Subcutaneous abdominal adipose tissue (tissue), 5 donors: Measurements from ENCODE around the gene IL17REL.
"Not testable (repeated sequence)": the region's sequence is repeated elsewhere in the genome, so short reads cannot be mapped to it uniquely, and the experiment has no call there.

Source experiments
- H3K27ac ChIP-seq: one replicate; pipeline ENCODE4 v1.7.0; 2013; ENCODE audit warnings: low read depth, mild to moderate bottlenecking, inconsistent platforms, low read length, moderate library complexity
- H3K27me3 ChIP-seq, 5 donors: one replicate each; pipeline ENCODE4 v1.7.0; 2013; ENCODE audit warnings: low read length in 5 of 5, inconsistent platforms in 1 of 5; ENCODE audit not compliant: control insufficient read depth in 5 of 5, insufficient read depth in 4 of 5
- H3K36me3 ChIP-seq, 5 donors: one replicate each; pipeline ENCODE4 v1.7.0; 2013; ENCODE audit warnings: low read length in 5 of 5; ENCODE audit not compliant: control insufficient read depth in 5 of 5, insufficient read depth in 5 of 5
- H3K4me1 ChIP-seq, 5 donors: one replicate each; pipeline ENCODE4 v1.7.0; 2013; ENCODE audit warnings: low read length in 5 of 5, mild to moderate bottlenecking in 3 of 5, moderate library complexity in 1 of 5; ENCODE audit not compliant: control insufficient read depth in 5 of 5, insufficient read depth in 5 of 5
- H3K4me3 ChIP-seq, 5 donors: one replicate each; pipeline ENCODE4 v1.7.0; 2013; ENCODE audit warnings: low read length in 5 of 5, low read depth in 1 of 5
- H3K9ac ChIP-seq, 5 donors: one replicate each; pipeline ENCODE4 v1.7.0; 2013; ENCODE audit warnings: low read length in 5 of 5, mild to moderate bottlenecking in 4 of 5, moderate library complexity in 3 of 5
- H3K9me3 ChIP-seq, 5 donors: one replicate each; pipeline ENCODE4 v1.7.0; 2013; ENCODE audit warnings: low read length in 5 of 5; ENCODE audit not compliant: control insufficient read depth in 5 of 5
- donor health status: healthy.
- donor health status: healthy.
- donor health status: healthy.
- donor health status: healthy.
- donor health status: healthy.

The IL17REL gene

DNA sequence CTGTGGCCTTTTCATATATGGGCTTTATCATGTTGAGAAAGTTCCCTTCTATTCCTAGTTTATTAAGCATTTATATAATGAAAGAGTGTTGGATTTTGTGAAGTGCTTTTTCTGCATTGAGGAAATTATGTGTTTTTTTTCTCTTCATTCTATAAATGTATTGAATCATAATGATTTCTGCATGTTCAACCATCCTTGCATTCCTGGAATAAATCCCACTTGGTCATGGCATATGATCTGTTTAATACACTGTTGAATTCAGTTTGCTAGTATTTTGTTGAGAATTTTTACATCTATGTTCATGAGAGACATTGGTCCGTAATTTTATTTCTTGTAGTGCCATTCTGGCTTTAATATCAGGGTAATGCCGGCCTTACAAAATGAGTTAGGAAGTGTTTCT lies 26.2 kb downstream of the IL17REL start:
- Histone ChIP-seq H3K4me1 (peaks cover 0 to 11% (median 7%) of the 10 kb centered on the region in 5 donors), H3K27me3 (peaks cover 5 to 11% (median 8%) of the 10 kb centered on the region in 5 donors), H3K9me3 (peaks cover 3 to 15% (median 11%) of the 10 kb centered on the region in 5 donors)

GRCh38 chr22:49983148-49984042 lies 29.2 kb downstream of the IL17REL start:
- no peak overlapping the region for H3K27ac ChIP-seq
- H3K9me3 ChIP-seq: peaks cover 0 to 12% (median 4%) of the 10 kb centered on the region in 5 donors
- no peak overlapping the region for H3K9ac ChIP-seq
- H3K27me3 ChIP-seq: peaks cover 5 to 11% (median 8%) of the 10 kb centered on the region in 5 donors
- peak overlapping the region in 3 of 5 donors; percentile 22 to 47 (median 22) for H3K4me3 ChIP-seq
- H3K4me1 ChIP-seq: peaks cover 0 to 11% (median 7%) of the 10 kb centered on the region in 5 donors
- no peaks in the 10 kb centered on the region for H3K36me3 ChIP-seq

More for the DNA sequence above, 26.2 kb downstream of the IL17REL start:
- Histone ChIP-seq H3K4me3 (no peak overlapping the region), H3K36me3 (no peaks in the 10 kb centered on the region), H3K27ac (no peak overlapping the region), H3K9ac (no peak overlapping the region)

- H3K9ac ChIP-seq, H3K36me3 ChIP-seq, H3K4me3 ChIP-seq, H3K27ac ChIP-seq: not testable (repeated sequence)
- H3K4me1 ChIP-seq: peaks cover 0 to 11% (median 7%) of the 10 kb centered on the region in 5 donors
- H3K9me3 ChIP-seq: peaks cover 0 to 12% (median 4%) of the 10 kb centered on the region in 5 donors
- peaks cover 5 to 11% (median 8%) of the 10 kb centered on the region in 5 donors for H3K27me3 ChIP-seq
Observed at GRCh38 chr22:49981799-49982198, 30.8 kb downstream of the IL17REL start.

- Histone ChIP-seq H3K27ac (no peak overlapping the region), H3K27me3 (peaks cover 5 to 11% (median 8%) of the 10 kb centered on the region in 5 donors), H3K36me3 (no peaks in the 10 kb centered on the region), H3K4me1 (peaks cover 0 to 17% (median 11%) of the 10 kb centered on the region in 5 donors), H3K4me3 (no peak overlapping the region), H3K9ac (no peak overlapping the region), H3K9me3 (peaks cover 0 to 6% (median 0%) of the 10 kb centered on the region in 5 donors)
Observed at GRCh38 chr22:49979587-49980264, 32.8 kb downstream of the IL17REL start.

- peaks cover 0 to 9% (median 5%) of the 10 kb centered on the region in 5 donors for H3K4me1 ChIP-seq
- H3K27ac ChIP-seq: no peak overlapping the region
- peaks cover 0 to 6% (median 0%) of the 10 kb centered on the region in 5 donors for H3K9me3 ChIP-seq
- H3K27me3 ChIP-seq: peaks cover 0 to 2% (median 1%) of the 10 kb centered on the region in 5 donors
- no peaks in the 10 kb centered on the region for H3K36me3 ChIP-seq
- H3K4me3 ChIP-seq: no peak overlapping the region
- H3K9ac ChIP-seq: no peak overlapping the region
Observed at GRCh38 chr22:49977578-49977977, 35.0 kb downstream of the IL17REL start.

GRCh38 chr22:49976439-49977175 lies 36.0 kb downstream of the IL17REL start:
- H3K4me1 ChIP-seq: peaks cover 0 to 19% (median 11%) of the 10 kb centered on the region in 5 donors
- no peak overlapping the region for H3K4me3 ChIP-seq
- peak overlapping the region; percentile 48 for H3K27ac ChIP-seq
- H3K9me3 ChIP-seq: peaks cover 0 to 6% (median 0%) of the 10 kb centered on the region in 5 donors
- H3K36me3 ChIP-seq: no peaks in the 10 kb centered on the region
- no peak overlapping the region for H3K9ac ChIP-seq
- H3K27me3 ChIP-seq: no peaks in the 10 kb centered on the region

- Histone ChIP-seq H3K27ac (peak overlapping the region; percentile 48), H3K27me3 (no peaks in the 10 kb centered on the region), H3K36me3 (no peaks in the 10 kb centered on the region), H3K4me1 (peaks cover 0 to 27% (median 17%) of the 10 kb centered on the region in 5 donors), H3K9me3 (peaks cover 0 to 6% (median 0%) of the 10 kb centered on the region in 5 donors), H3K9ac (no peak overlapping the region), H3K4me3 (no peak overlapping the region)
Observed at GRCh38 chr22:49975543-49976389, 36.8 kb downstream of the IL17REL start.

DNA sequence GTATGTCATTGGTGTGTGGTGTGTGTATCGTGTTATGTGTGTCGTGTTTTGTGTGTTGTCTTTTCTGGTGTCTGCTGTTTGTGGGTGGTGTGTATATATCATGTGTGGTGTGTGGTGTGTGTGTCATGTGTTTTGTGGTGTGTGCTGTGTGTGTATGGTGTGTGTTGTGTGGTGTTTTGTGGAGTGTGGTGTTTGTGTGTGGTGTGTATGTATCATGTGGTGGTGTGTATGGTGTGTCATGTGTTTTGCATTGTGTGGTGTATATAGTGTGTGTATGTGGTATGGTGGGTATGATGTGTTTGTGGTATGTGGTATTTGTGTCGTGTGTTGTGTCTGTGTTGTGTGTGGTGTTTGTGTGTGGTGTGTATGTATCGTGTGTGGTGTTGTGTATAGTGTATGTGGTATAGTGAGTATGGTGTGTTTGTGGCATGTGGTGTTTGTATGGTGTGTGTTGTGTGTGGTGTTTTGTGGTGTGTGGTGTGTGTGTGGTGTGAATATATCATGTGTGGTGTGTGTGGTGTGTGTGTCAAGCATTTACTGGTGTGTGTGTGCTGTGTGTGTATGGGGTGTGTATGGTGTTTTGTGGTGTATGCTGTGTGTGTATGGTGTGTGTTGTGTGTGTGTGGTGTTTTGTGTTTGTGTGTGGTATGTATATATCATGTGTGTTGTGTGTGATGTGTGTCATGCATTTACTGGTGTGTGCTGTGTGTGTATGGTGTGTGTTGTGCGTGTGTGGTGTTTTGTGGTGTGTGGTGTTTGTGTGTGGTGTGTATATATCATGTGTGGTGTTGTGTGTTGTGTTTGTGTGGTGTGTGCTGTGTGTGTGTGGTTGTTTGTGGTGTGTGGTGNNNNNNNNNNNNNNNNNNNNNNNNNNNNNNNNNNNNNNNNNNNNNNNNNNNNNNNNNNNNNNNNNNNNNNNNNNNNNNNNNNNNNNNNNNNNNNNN lies 39.3 kb downstream of the IL17REL start:
- H3K27me3 ChIP-seq: no peaks in the 10 kb centered on the region
- H3K9ac ChIP-seq: no peak overlapping the region
- H3K36me3 ChIP-seq: no peaks in the 10 kb centered on the region
- H3K4me3 ChIP-seq: no peak overlapping the region
- H3K27ac ChIP-seq: no peak overlapping the region
- H3K9me3 ChIP-seq: no peaks in the 10 kb centered on the region
- peaks cover 3 to 51% (median 31%) of the 10 kb centered on the region in 5 donors for H3K4me1 ChIP-seq
